ENCODE data around the gene XK.

DNA sequence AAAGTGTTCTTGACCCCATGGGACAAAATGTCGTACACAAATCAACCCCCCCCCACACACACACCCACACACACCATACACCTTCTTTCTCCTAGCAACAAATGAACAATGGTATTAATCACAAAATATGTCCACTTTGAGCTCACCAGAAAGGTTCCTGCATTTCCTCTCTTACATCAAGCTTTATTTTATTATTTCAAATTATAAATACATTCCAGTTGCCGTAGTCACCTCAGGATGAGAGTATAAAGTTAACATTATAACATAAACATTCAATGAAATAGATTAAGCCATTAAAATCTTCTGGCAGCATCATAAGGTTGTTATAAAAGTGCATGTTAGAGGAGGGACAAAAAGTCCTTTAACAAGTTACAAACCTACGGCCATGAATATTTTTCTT lies 7.3 kb downstream of the XK start:
- TF ChIP-seq, protein P1, sequence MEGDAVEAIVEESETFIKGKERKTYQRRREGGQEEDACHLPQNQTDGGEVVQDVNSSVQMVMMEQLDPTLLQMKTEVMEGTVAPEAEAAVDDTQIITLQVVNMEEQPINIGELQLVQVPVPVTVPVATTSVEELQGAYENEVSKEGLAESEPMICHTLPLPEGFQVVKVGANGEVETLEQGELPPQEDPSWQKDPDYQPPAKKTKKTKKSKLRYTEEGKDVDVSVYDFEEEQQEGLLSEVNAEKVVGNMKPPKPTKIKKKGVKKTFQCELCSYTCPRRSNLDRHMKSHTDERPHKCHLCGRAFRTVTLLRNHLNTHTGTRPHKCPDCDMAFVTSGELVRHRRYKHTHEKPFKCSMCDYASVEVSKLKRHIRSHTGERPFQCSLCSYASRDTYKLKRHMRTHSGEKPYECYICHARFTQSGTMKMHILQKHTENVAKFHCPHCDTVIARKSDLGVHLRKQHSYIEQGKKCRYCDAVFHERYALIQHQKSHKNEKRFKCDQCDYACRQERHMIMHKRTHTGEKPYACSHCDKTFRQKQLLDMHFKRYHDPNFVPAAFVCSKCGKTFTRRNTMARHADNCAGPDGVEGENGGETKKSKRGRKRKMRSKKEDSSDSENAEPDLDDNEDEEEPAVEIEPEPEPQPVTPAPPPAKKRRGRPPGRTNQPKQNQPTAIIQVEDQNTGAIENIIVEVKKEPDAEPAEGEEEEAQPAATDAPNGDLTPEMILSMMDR (conservative IDR thresholded peaks at IDR 0.05; ENCODE audit: low read depth in 2 of 2): no peak
- TF ChIP-seq POLR2AphosphoS5 (IDR thresholded peaks at IDR 0.05; ENCODE audit: low read depth): no peak

All from GM23338 (cell line).